Measurements from ENCODE around the gene RNASEH2A.
"Not testable (repeated sequence)": the region's sequence is repeated elsewhere in the genome, so short reads cannot be mapped to it uniquely, and the experiment has no call there.

RNASEH2A gene

GRCh38 chr19:12834566-12834943, 28.2 kb downstream of the RNASEH2A start, which contains the start of gene RTBDN:
Gene RTBDN, minus strand, starts transcription at chr19:12834579. Its CDS starts 4,600 bp downstream, at chr19:12829979.
- DNase-seq: peak; percentile 27

GRCh38 chr19:12834976-12835757, 28.8 kb downstream of the RNASEH2A start:
- DNase-seq: no peak

- DNase-seq: no peak
These were observed 30.1 kb downstream of the RNASEH2A start for GRCh38 chr19:12836529-12836863.

GRCh38 chr19:12837225-12837624, 30.8 kb downstream of the RNASEH2A start:
- DNase-seq: no peak

- peak; percentile 76 for DNase-seq
These were observed 31.9 kb downstream of the RNASEH2A start, which contains the start of gene MAST1 for GRCh38 chr19:12838182-12838885. Gene MAST1, plus strand, starts transcription at chr19:12838515. Its CDS starts 58 bp downstream, at chr19:12838573.

- DNase-seq: no peak
These were observed 32.7 kb downstream of the RNASEH2A start for GRCh38 chr19:12838886-12839756.

DNA sequence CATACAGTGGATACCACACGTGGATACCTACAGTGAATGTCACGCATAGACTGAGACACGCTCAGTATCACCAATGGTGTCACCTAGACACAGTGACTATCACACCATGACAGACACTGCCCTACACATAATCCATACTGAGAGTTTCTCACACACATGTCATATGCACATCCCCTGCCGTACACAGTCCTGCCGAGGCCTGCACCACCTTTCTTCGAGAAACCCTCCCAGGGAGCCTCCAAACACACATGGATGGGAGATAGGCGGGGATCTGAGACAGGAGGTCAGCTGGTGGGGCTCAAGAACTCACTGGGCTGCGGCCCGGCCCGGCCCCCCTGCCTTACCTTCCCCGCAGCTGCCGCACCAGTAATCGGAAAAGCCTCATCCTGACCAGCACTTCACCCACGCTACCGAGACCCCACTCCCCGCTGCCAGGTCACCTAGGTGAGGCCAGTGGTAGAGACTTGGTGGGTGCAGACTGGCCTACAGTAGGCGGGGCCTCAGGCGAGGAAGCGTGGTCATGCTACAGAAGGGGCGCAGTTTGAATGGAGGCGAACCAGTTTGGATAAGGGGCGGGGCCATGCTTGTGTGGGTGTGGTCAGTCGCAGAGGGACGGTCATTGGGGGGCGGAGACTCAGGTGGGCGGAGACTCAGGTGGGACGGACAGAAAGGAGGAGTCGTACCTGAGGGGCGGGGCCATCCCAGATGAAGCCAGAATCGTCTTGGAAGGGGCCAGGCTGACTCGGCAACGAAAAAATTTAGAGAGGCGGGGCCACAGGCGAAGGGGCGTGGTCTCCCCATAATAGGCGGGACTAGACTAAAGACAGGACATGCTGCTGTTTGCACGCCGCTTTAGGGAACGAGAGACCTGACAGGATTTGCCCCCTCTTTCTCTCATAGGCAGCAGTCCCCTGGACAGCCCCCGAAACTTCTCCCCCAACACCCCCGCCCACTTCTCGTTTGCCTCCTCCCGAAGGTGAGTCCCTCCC, 34.0 kb downstream of the RNASEH2A start:
- no peak for DNase-seq

GRCh38 chr19:12841094-12841493, 34.7 kb downstream of the RNASEH2A start:
- DNase-seq: no peak

- no peak for DNase-seq
These were observed 36.1 kb downstream of the RNASEH2A start for GRCh38 chr19:12842511-12842910.

DNA sequence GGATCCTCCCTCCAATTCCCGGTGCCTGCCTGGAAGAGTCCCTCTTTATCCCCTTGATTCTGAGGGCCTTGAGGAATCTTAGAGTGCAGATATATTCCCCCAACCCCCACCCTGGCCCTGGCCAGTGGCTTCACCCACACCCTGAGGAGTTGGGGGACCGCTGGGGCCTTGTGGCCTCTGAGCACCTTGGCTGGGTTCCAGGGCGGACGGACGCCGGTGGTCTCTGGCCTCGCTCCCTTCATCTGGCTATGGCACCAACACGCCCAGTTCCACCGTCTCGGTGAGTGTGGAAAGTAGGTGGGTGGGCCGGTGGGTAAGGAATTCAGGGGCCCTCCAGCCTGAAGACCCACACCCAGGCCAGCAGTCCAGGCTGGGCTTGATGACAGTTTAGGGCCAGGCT, 36.9 kb downstream of the RNASEH2A start:
- no peak for DNase-seq

GRCh38 chr19:12843999-12844732, 37.8 kb downstream of the RNASEH2A start:
- DNase-seq: no peak

GRCh38 chr19:12846613-12847012, 40.2 kb downstream of the RNASEH2A start:
- DNase-seq: not testable (repeated sequence)

GRCh38 chr19:12847159-12848139, 41.1 kb downstream of the RNASEH2A start:
- DNase-seq: peak; percentile 79

DNA sequence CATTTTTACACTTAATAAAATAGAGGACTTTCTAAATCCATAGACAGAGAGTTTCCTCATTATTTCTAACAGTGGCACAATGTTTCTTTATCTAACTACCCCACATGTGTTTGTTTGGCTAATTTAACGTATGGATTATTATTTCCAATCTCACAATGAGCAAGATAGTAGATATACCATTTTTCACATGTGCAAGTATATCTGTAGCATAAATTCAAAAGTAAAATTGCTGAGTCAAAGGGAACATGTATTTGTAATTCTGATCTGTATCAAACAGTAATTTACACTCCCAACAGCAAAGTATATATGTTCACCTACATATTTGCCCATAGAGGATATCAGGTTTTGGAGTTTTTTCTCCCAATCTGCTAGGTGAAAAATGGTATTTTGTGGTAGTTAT, 50.3 kb downstream of the RNASEH2A start:
- DNase-seq: no peak

DNA sequence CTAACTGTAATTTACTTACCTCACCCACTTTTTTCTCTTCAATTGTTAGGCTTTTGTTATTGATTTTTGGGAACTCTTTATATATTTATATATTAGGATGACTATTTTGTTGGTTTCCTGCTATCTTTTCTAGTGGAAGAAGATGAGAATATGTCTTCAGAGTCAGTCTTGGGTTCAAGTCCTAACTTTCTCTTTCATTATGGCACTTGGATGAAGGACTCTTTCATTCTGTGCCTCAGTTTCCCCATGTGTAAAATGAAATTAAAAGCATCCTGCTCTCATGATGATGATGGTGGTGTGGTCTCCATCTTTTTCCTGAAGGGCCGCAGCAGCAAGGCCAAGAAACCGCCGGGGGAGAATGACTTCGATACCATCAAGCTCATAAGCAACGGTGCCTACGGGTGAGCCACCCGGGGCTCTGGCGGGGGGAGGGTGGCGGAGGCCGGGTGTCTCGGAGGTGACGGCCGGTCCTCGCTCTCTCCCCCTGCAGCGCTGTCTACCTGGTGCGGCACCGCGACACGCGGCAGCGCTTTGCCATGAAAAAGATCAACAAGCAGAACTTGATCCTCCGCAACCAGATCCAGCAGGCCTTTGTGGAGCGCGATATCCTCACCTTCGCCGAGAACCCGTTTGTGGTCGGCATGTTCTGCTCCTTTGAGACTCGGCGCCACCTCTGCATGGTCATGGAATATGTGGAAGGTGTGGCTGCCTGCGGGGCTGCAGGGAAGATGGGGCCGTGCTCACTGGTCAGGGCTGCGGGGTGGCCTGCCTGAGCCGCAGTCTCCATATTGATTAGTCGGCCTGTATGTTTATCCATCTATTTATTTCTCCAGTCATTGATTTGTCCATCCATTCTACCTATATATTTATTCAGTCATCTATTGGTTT, 51.9 kb downstream of the RNASEH2A start:
- DNase-seq: no peak

DNA sequence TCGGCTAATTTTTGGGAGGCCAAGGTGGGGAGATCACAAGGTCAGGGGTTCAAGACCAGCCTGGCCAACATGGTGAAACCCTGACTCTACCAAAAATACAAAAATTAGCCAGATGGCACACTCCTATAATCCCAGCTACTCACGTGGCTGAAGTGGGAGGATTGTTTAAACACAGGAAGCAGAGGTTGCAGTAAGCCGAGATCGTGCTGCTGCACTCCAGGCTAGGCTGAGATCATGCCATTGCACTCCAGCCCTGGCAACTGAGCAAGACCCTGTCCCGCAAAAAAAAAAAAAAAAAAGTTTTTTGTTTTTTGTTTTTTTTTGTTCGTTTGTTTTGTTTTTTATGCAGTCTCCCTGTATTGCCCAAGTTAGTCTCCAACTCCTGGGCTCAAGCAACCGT, 53.2 kb downstream of the RNASEH2A start:
- DNase-seq: no peak
